HepG2 (cell line): ENCODE data around the gene TXNDC11. TPM values are rescaled to one million over a fixed set of nuclear protein-coding genes. Genes with fewer than 3 reads are reported as not detected.

Experiments used
- FOXC1 ChIP-seq: sonication (generic); formaldehyde crosslinking; IDR thresholded peaks from 2 replicates; pipeline ENCODE4 v1.8.0; 2022; ENCODE audit warnings: mild to moderate bottlenecking, missing genetic modification reagents, borderline replicate concordance
- FOXJ3 ChIP-seq: sonication (generic); formaldehyde crosslinking; IDR thresholded peaks from 2 replicates; pipeline ENCODE4 v1.4.0; 2020; ENCODE audit warnings: missing genetic modification reagents, mild to moderate bottlenecking, borderline replicate concordance
- FOXO1 ChIP-seq: sonication (generic); formaldehyde crosslinking; IDR thresholded peaks from 2 replicates; pipeline ENCODE4 v1.4.0; 2020; ENCODE audit warnings: missing genetic modification reagents
- PHF8 ChIP-seq: sonication (generic); formaldehyde crosslinking; IDR thresholded peaks from 2 replicates; pipeline ENCODE4 v1.5.0; 2020; ENCODE audit warnings: missing genetic modification reagents
- SP1 ChIP-seq, 2 experiments: fragments of 450-650 bp in 1 of 2; sonication (generic) in 1 of 2; formaldehyde crosslinking in 1 of 2; IDR thresholded peaks; 2 replicates each; pipeline versions ENCODE4 v1.4.0 to v1.6.1; 2016 to 2020; ENCODE audit warnings: missing genetic modification reagents in 1 of 2
- TOE1 ChIP-seq: sonication (generic); formaldehyde crosslinking; IDR thresholded peaks from 2 replicates; pipeline ENCODE4 v1.4.0; 2020; ENCODE audit warnings: mild to moderate bottlenecking, missing genetic modification reagents
- ZBTB20 ChIP-seq: sonication (generic); formaldehyde crosslinking; IDR thresholded peaks from 2 replicates; pipeline ENCODE4 v1.8.1; 2023; ENCODE audit warnings: missing genetic modification reagents, low read depth, mild to moderate bottlenecking, borderline replicate concordance
- ZBTB7A ChIP-seq: sonication (generic); formaldehyde crosslinking; IDR thresholded peaks from 2 replicates; pipeline ENCODE4 v1.8.0; 2022; ENCODE audit warnings: mild to moderate bottlenecking, missing genetic modification reagents
- ZNF431 ChIP-seq: sonication (generic); formaldehyde crosslinking; IDR thresholded peaks from 2 replicates; pipeline ENCODE4 v1.9.0; 2022; ENCODE audit warnings: missing genetic modification reagents, low read depth, mild to moderate bottlenecking, borderline replicate concordance
- ZNF441 ChIP-seq: sonication (generic); formaldehyde crosslinking; IDR thresholded peaks from 2 replicates; pipeline ENCODE4 v1.7.0; 2021; ENCODE audit warnings: missing genetic modification reagents, borderline replicate concordance
- ZNF614 ChIP-seq: IDR thresholded peaks from 2 replicates; pipeline ENCODE4 v1.6.1; 2018; ENCODE audit warnings: missing biosample characterization, missing genetic modification reagents, inconsistent platforms, borderline replicate concordance
- ZNF674 ChIP-seq: sonication (generic); formaldehyde crosslinking; IDR thresholded peaks from 2 replicates; pipeline ENCODE4 v1.5.0; 2020; ENCODE audit warnings: low read depth, mild to moderate bottlenecking, missing genetic modification reagents
- polyA plus RNA-seq, 8 experiments: library from polyadenylated mRNA; depleted of rRNA in 3 of 8; stranded (reverse) in 7 of 8; unstranded in 1 of 8; fragments of >200 nt; fragmentation: Illumina TruSeq in 4 of 8; extraction: Trizol in 4 of 8; gene quantifications; 2 replicates each; pipeline versions ENCODE4 v1.2.1 to v1.2.3, GENCODE V29; 2011 to 2016; ENCODE audit warnings: low read depth in 4 of 8, missing spikeins in 1 of 8, mixed read lengths in 1 of 8; ENCODE audit not compliant: insufficient read depth in 1 of 8
- total RNA-seq, 5 experiments: library from RNA; depleted of rRNA; stranded (reverse); fragments of >200 nt; fragmentation: Illumina TruSeq; extraction: Trizol; gene quantifications; 2 replicates each; pipeline ENCODE4 v1.2.3, GENCODE V29; 2016; ENCODE audit warnings: low read depth in 1 of 5
- TF ChIP-seq, protein P1 (sequence below): sonication (generic); formaldehyde crosslinking; IDR thresholded peaks from 2 replicates; pipeline ENCODE4 v1.5.1; 2020; ENCODE audit warnings: missing genetic modification reagents, mild to moderate bottlenecking, borderline replicate concordance
- TF ChIP-seq, protein P2 (sequence below): sonication (generic); formaldehyde crosslinking; IDR thresholded peaks from 2 replicates; pipeline ENCODE4 v1.8.0; 2022; ENCODE audit warnings: mild to moderate bottlenecking, missing genetic modification reagents; ENCODE audit not compliant: insufficient replicate concordance
- TF ChIP-seq, protein P3 (sequence below): IDR thresholded peaks from 2 replicates; pipeline ENCODE4 v1.6.1; 2018; ENCODE audit warnings: missing genetic modification reagents
- TF ChIP-seq, protein P4 (sequence below): sonication (generic); formaldehyde crosslinking; IDR thresholded peaks from 2 replicates; pipeline ENCODE4 v1.5.1; 2020; ENCODE audit warnings: missing genetic modification reagents, mild to moderate bottlenecking, borderline replicate concordance
- TF ChIP-seq, protein P5 (sequence below): sonication (generic); IDR thresholded peaks from 2 replicates; pipeline ENCODE4 v1.6.1; 2016; ENCODE audit warnings: low read depth, borderline replicate concordance
- TF ChIP-seq, protein P6 (sequence below): sonication (generic); formaldehyde crosslinking; IDR thresholded peaks from 2 replicates; pipeline ENCODE4 v1.4.0; 2020; ENCODE audit warnings: missing genetic modification reagents

The TXNDC11 gene
- total and polyA plus RNA-seq, 2 of the 13 experiments (the other 11 are each of a cell fraction or from before 2014, with no cell fraction given), result 74.9 to 123 TPM

DNA sequence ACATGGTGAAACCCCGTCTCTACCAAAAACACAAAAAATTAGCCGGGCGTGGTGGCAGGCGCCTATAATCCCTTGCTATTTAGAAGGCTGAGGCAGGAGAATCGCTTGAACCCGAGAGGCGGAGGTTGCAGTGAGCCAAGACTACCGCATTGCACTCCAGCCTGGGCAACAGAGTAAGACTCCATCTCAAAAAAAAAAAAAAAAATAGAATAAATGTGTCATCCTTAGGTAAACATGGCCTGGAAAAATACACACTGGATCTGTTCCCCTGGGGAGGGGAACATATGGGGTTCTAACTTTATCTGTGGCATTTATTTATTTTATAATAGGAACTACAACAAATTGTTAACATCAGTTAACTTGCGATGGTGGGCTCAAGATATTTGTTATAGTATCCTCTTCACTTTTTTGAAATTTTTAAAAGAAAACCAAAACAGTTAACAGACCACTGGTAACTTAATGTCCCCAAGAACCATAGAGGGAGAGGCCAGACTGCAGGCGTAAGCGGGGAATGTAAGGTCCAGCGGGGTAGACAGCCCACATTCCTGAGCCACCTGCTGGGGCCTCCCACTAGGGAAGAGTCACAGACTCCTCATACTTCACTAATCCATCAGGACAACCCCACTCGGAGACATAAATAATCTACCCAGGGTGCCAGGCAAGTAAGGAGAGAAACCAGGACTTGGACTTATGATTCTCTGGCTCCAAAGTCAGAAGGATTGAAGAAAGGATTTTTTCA lies 12.5 kb upstream of the TXNDC11 start (continued):
- TF ChIP-seq, protein P1, sequence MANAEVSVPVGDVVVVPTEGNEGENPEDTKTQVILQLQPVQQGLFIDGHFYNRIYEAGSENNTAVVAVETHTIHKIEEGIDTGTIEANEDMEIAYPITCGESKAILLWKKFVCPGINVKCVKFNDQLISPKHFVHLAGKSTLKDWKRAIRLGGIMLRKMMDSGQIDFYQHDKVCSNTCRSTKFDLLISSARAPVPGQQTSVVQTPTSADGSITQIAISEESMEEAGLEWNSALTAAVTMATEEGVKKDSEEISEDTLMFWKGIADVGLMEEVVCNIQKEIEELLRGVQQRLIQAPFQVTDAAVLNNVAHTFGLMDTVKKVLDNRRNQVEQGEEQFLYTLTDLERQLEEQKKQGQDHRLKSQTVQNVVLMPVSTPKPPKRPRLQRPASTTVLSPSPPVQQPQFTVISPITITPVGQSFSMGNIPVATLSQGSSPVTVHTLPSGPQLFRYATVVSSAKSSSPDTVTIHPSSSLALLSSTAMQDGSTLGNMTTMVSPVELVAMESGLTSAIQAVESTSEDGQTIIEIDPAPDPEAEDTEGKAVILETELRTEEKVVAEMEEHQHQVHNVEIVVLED (CRISPR knock-in tag), result no peak
- TF ChIP-seq, protein P2, sequence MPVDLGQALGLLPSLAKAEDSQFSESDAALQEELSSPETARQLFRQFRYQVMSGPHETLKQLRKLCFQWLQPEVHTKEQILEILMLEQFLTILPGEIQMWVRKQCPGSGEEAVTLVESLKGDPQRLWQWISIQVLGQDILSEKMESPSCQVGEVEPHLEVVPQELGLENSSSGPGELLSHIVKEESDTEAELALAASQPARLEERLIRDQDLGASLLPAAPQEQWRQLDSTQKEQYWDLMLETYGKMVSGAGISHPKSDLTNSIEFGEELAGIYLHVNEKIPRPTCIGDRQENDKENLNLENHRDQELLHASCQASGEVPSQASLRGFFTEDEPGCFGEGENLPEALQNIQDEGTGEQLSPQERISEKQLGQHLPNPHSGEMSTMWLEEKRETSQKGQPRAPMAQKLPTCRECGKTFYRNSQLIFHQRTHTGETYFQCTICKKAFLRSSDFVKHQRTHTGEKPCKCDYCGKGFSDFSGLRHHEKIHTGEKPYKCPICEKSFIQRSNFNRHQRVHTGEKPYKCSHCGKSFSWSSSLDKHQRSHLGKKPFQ (CRISPR knock-in tag), result no peak
- TF ChIP-seq, protein P3, sequence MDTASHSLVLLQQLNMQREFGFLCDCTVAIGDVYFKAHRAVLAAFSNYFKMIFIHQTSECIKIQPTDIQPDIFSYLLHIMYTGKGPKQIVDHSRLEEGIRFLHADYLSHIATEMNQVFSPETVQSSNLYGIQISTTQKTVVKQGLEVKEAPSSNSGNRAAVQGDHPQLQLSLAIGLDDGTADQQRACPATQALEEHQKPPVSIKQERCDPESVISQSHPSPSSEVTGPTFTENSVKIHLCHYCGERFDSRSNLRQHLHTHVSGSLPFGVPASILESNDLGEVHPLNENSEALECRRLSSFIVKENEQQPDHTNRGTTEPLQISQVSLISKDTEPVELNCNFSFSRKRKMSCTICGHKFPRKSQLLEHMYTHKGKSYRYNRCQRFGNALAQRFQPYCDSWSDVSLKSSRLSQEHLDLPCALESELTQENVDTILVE (CRISPR knock-in tag), result no peak
- TF ChIP-seq, protein P4, sequence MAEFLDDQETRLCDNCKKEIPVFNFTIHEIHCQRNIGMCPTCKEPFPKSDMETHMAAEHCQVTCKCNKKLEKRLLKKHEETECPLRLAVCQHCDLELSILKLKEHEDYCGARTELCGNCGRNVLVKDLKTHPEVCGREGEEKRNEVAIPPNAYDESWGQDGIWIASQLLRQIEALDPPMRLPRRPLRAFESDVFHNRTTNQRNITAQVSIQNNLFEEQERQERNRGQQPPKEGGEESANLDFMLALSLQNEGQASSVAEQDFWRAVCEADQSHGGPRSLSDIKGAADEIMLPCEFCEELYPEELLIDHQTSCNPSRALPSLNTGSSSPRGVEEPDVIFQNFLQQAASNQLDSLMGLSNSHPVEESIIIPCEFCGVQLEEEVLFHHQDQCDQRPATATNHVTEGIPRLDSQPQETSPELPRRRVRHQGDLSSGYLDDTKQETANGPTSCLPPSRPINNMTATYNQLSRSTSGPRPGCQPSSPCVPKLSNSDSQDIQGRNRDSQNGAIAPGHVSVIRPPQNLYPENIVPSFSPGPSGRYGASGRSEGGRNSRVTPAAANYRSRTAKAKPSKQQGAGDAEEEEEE (CRISPR knock-in tag), result no peak
- TF ChIP-seq ZNF614 (no peak), ZNF431 (no peak), FOXO1 (CRISPR knock-in tag) (no peak), ZBTB20 (CRISPR knock-in tag) (no peak), TOE1 (CRISPR knock-in tag) (no peak), ZNF674 (CRISPR knock-in tag) (no peak), ZBTB7A (CRISPR knock-in tag) (no peak), PHF8 (no peak), FOXC1 (CRISPR knock-in tag) (no peak), SP1 (IDR thresholded peaks at IDR 0.05) (no peak), SP1 (CRISPR knock-in tag; IDR thresholded peaks at IDR 0.05) (no peak), FOXJ3 (CRISPR knock-in tag) (no peak), ZNF441 (CRISPR knock-in tag) (0 out of 2 replicates have a peak, but pooled peaks have one; percentile 19)
- TF ChIP-seq, protein P5, sequence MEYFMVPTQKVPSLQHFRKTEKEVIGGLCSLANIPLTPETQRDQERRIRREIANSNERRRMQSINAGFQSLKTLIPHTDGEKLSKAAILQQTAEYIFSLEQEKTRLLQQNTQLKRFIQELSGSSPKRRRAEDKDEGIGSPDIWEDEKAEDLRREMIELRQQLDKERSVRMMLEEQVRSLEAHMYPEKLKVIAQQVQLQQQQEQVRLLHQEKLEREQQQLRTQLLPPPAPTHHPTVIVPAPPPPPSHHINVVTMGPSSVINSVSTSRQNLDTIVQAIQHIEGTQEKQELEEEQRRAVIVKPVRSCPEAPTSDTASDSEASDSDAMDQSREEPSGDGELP, result no peak
- TF ChIP-seq, protein P6, sequence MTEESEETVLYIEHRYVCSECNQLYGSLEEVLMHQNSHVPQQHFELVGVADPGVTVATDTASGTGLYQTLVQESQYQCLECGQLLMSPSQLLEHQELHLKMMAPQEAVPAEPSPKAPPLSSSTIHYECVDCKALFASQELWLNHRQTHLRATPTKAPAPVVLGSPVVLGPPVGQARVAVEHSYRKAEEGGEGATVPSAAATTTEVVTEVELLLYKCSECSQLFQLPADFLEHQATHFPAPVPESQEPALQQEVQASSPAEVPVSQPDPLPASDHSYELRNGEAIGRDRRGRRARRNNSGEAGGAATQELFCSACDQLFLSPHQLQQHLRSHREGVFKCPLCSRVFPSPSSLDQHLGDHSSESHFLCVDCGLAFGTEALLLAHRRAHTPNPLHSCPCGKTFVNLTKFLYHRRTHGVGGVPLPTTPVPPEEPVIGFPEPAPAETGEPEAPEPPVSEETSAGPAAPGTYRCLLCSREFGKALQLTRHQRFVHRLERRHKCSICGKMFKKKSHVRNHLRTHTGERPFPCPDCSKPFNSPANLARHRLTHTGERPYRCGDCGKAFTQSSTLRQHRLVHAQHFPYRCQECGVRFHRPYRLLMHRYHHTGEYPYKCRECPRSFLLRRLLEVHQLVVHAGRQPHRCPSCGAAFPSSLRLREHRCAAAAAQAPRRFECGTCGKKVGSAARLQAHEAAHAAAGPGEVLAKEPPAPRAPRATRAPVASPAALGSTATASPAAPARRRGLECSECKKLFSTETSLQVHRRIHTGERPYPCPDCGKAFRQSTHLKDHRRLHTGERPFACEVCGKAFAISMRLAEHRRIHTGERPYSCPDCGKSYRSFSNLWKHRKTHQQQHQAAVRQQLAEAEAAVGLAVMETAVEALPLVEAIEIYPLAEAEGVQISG, result peak; percentile 35; the same call in 1 of the 2 replicates
